Measurements from ENCODE around the gene TMEM259. TPM values are rescaled to one million over a fixed set of nuclear protein-coding genes. Genes with fewer than 3 reads are reported as not detected.

Gene TMEM259
- total and polyA plus RNA-seq, 2 of the 13 experiments (the other 11 are each of a cell fraction or from before 2014, with no cell fraction given): 64.7 to 164 TPM

GRCh38 chr19:962683-963400 is 58.1 kb downstream of the TMEM259 start (continued):
- TF ChIP-seq NFAT5 (CRISPR knock-in tag; IDR thresholded peaks at IDR 0.05) (no peak), TBX2 (CRISPR knock-in tag; IDR thresholded peaks at IDR 0.05; ENCODE audit: borderline replicate concordance) (no peak), ZBTB46 (CRISPR knock-in tag; IDR thresholded peaks at IDR 0.05; ENCODE audit: borderline replicate concordance) (no peak), GATAD2A (CRISPR knock-in tag; IDR thresholded peaks at IDR 0.05) (peak; percentile 0; the same call in 1 of the 2 replicates), ZNF281 (CRISPR knock-in tag; IDR thresholded peaks at IDR 0.05; ENCODE audit: borderline replicate concordance) (no peak), ZNF687 (CRISPR knock-in tag; IDR thresholded peaks at IDR 0.05) (peak; percentile 1; the same call in 1 of the 2 replicates), KLF13 (CRISPR knock-in tag; IDR thresholded peaks at IDR 0.05) (no peak), ZNF362 (CRISPR knock-in tag; IDR thresholded peaks at IDR 0.05; ENCODE audit: borderline replicate concordance) (0 out of 2 replicates have a peak, but pooled peaks have one; percentile 2), ZEB1 (IDR thresholded peaks at IDR 0.05; ENCODE audit: insufficient replicate concordance, low read depth) (no peak), ZNF12 (CRISPR knock-in tag; IDR thresholded peaks at IDR 0.05) (no peak), RBFOX2 (IDR thresholded peaks at IDR 0.05; ENCODE audit: low read depth, low read length) (peak; percentile 51), ZNF24 (IDR thresholded peaks at IDR 0.05) (no peak)

Data from HepG2 (cell line).